HG03521 (cell line): ENCODE data around the gene PER1.
"Not testable (repeated sequence)": the region's sequence is repeated elsewhere in the genome, so short reads cannot be mapped to it uniquely, and the experiment has no call there.

Experiments
- ATAC-seq: cut with Tn5 transposase; IDR thresholded peaks from one replicate; pipeline ENCODE4 v1.9.1; 2021; ENCODE audit warnings: mild to moderate bottlenecking, moderate library complexity; ENCODE audit not compliant: unreplicated experiment

PER1 gene

DNA sequence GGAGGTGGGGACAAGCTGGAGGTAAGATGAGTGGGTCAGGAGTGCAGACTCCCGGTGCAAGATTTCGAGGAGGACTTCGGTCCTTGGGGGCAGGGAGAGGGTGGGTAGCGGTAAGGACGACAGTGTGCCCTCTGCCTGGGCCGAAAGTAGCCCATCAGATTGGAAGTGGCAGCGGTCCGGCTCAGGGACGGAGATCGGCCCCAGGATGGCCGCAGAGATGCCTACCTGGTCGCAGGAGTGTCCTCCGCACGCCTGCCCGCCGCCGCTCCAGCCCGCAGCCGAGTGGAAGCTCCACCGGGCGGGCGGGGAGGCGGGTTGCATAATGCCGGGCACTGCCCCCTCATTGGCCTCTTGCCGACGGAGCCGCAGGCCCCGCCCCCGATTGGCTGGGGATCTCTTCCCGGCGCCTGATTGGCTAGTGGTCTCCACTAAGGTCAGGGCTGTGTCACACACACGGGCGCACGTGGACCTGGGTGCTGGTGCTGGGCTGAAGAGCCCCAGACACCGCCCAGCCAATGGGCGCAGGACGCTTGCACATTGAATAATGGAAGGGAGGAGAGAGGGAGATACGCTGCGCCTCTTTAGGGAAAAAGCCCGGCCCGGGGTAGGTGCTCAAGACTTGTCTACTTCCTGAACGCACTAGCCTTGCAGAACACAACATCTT, at the start of gene PER1:
Gene PER1 (minus strand): TSS at position 293 of the 664 bp plus-strand sequence. CDS start 1,698 bp downstream, outside the sequence.
- no peak for ATAC-seq

GRCh38 chr17:8192070-8192815, 40.0 kb upstream of the PER1 start:
- ATAC-seq: no peak

GRCh38 chr17:8190506-8190905, 38.3 kb upstream of the PER1 start:
- no peak for ATAC-seq

GRCh38 chr17:8189711-8190477, 37.7 kb upstream of the PER1 start, which contains the start of gene BORCS6:
BORCS6 (minus strand) TSS chr17:8190180; CDS start chr17:8190140, 40 bp downstream.
- ATAC-seq: peak; percentile 52

- no peak for ATAC-seq
Observed at GRCh38 chr17:8189041-8189710, 37.0 kb upstream of the PER1 start.

DNA sequence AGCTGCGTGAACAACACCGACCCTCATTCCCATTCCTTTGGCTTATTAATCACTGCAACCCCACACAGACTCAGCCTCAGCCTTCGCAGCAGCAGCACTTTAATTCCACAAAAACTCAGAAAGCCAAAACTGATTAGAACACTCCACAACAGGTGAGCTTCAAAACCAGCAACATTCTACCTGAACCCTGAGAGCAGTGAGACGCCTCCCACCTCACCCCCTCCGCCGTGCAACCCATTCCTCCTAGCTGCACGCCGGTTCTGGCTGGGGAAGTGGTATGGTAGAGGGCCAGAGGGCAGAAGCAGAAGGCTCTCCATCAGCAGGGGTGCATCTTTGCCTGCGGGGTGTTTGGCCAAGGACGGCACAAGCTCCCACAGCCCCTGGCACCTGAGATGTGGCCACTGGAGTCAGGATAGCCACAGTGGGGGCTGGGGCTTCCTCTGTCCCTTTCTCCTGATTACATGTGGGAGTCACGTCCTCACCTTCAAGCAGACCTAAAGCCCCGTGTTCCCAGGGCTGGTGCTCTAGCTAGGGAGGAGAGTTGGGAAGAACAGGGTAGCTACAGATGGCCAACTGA, 36.1 kb upstream of the PER1 start:
- no peak for ATAC-seq

- no peak for ATAC-seq
Observed at GRCh38 chr17:8187517-8188262, 35.5 kb upstream of the PER1 start.

DNA sequence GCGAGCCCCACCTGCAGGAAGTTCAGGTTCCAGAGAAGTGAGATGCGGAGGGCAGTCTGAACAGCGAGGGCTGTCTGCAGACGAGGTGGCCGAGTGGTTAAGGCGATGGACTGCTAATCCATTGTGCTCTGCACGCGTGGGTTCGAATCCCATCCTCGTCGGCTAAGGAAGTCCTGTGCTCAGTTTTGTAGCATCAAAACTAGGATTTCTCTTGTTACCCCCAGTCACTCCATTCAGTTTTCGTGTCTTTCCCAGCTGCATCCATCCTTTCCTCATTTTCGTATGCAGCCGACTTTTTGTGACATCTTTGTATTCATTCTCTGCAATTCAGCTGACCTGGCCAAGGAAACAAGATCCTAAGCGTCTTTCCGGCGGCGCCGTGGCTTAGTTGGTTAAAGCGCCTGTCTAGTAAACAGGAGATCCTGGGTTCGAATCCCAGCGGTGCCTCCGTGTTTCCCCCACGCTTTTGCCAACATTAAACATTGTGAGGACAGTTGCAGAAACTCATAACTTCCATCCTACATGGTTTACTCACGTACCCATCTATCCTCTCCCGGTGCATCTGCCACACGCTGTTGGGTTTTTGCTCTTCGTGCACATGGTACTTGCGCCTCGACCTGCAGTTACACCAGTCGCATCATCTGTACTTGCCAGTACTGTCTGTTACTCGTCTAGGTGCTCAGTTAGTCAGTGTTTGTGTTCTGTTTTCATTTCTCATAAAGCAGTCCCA, 34.7 kb upstream of the PER1 start:
- no peak for ATAC-seq

- ATAC-seq: no peak
Observed at GRCh38 chr17:8186446-8186786, 34.2 kb upstream of the PER1 start.

- no peak for ATAC-seq
Observed at GRCh38 chr17:8185582-8186445, 33.6 kb upstream of the PER1 start.

GRCh38 chr17:8176998-8177731, 25.0 kb upstream of the PER1 start:
- ATAC-seq: no peak

DNA sequence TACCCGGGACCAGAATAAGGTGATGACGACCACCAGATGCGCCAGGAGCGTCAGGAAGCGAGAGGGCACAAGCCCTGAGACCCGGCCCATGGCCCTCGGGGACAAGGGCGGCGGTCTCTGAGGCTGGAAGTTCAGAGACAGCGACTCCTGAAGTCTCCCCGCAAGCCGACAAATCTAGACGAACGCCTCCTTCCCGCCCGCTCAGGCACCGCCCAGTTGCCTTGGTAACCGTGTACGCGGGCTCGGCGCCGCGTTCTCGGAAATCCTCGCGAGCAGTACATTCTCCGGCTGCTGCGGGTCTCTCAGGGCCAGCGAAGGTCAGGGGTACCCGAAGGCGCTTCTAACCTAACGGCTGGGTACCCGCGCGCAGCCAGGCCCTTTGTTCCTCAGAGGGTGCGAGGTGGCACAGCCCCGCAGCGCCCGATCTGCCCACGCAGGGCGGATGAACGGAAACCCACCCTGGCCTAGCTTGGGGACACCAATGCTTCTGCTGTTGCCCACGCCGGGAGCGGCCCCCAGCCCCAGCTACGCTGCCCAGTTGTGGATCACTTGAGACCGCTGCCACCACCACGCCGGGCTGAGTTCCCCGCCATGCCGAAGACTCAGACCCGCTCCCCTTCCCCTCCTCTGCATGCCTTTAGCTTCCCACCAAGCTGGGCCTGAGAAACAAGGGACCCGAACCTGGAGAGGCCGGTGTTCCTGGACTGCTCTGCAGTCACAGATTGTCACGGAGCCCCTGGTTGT, 24.2 kb upstream of the PER1 start, which contains the start of gene TMEM107:
Gene TMEM107 (minus strand): TSS at position 184 of the 744 bp plus-strand sequence. CDS start 94 bp downstream, at position 90.
- ATAC-seq: peak; percentile 28

GRCh38 chr17:8175795-8176196, 23.6 kb upstream of the PER1 start:
- ATAC-seq: no peak

- ATAC-seq: no peak
Observed at GRCh38 chr17:8173871-8174322, 21.7 kb upstream of the PER1 start.

DNA sequence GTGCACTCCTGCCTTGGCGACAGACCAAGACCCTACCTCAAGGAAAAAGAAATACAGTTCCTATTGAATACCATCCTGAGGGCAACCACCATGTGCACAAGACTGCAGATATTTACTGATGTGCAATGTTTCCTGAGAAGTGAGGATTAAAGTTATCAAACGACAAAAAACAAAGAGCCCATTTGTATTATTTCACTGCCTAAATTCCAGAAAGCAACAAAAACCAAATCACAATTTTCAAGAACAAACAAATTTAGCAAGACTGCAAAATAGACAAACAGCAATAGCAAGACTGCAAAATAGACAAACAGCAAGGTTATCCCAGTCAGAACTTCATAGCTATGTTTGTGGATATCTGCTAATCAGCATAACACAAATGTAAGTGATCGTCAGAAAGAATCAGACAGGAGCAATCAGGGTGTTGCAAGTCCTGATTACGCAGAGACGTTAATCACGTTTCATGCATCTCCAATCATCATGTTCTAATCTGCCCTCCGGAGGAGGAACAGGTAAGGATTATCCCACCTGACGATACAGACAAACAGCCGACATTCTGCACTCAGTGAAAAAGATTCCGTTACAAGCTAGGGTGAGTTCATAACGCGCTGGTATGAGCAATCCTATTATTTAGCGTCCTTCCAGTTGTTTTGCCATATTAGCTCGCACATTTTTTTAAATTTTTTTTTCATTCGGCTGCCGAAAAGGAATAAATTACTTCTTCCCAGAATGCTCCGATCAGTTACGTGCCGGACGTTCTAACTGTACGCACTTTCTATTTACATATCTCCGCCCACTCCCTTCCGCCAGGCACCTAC, 21.1 kb upstream of the PER1 start:
- peak; percentile 65 for ATAC-seq

- not testable (repeated sequence) for ATAC-seq
Observed at GRCh38 chr17:8170186-8170585, 18.0 kb upstream of the PER1 start.
